ENCODE data around the gene S100A13.
"Not testable (repeated sequence)": the region's sequence is repeated elsewhere in the genome, so short reads cannot be mapped to it uniquely, and the experiment has no call there.

The S100A13 gene

DNA sequence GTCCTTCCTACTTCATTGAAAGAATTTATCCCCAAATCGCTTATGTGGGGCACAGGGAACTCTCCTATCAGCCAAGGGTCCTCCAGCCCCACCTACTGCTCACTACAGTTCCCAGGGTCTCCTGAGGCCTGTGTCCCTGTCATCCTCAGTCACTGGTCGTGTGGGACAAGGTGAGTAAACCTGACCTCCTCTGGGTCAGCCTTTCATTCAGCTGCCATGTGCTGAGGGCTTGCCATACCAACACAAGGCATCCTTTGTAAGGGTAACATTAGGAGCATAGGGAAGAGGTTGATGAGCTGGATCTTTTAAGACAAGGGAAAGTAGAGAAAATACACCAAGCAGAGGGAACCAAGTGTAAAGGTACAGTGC lies 20.0 kb upstream of the S100A13 start:
- Histone ChIP-seq H3K27ac (ENCODE audit: low read depth, low read length) (no peak overlapping the region), H3K4me1 (ENCODE audit: control insufficient read depth, insufficient read depth, low read length) (no peaks in the 10 kb centered on the region; the same call in 1 of the 2 replicates)

DNA sequence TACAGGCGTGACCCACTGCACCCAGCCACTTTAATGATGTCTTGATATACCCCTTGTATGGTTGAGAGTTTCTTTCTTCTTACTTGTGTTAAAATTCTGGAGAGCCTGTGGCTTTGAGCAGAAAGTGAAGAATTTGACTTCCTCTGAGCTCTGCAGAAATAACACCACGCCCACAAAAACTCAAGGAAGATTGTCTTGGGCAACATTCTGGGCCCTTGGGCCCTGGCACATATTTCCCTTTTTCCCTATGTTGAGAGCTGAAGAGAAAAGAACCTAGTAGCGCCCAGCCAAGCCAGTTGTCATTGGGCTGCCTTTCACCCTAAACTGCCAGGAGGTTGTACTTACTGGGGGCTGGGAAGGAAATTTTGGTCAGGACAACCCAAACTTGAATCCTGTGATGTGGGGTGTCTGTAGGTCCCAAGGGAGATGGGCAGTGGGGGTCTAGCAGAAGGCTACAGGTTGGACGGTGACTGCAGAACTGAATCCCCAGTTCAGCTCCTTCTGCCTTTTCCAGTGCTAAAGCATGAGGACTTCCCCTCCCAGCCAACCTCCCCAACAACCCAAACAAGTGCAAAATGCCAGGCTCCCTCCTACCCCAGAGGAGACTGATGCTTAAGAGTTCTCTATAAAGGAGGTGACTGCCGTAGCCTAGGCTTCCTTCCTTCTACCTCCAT lies 19.5 kb upstream of the S100A13 start:
- Histone ChIP-seq H3K27ac (ENCODE audit: low read depth, low read length) (no peak overlapping the region), H3K9ac (ENCODE audit: low read length) (no peak overlapping the region), H3K4me3 (ENCODE audit: low read depth, low read length) (no peak overlapping the region), H3K4me1 (ENCODE audit: control insufficient read depth, insufficient read depth, low read length) (no peaks in the 10 kb centered on the region; the same call in 1 of the 2 replicates), H3K9me3 (ENCODE audit: control insufficient read depth, insufficient read depth, low read depth, low read length) (no peaks in the 10 kb centered on the region), H3K27me3 (ENCODE audit: control insufficient read depth, insufficient read depth, low read length) (no peaks in the 10 kb centered on the region), H3K36me3 (ENCODE audit: control insufficient read depth, insufficient read depth, low read length) (peaks cover 49% of the 10 kb centered on the region)

More for the DNA sequence above, 20.0 kb upstream of the S100A13 start:
- no peaks in the 10 kb centered on the region for H3K27me3 ChIP-seq (ENCODE audit: control insufficient read depth, insufficient read depth, low read length)
- H3K9ac ChIP-seq (ENCODE audit: low read length) = no peak overlapping the region
- H3K4me3 ChIP-seq (ENCODE audit: low read depth, low read length) = no peak overlapping the region
- no peaks in the 10 kb centered on the region for H3K9me3 ChIP-seq (ENCODE audit: control insufficient read depth, insufficient read depth, low read depth, low read length)
- peaks cover 44% of the 10 kb centered on the region for H3K36me3 ChIP-seq (ENCODE audit: control insufficient read depth, insufficient read depth, low read length)

DNA sequence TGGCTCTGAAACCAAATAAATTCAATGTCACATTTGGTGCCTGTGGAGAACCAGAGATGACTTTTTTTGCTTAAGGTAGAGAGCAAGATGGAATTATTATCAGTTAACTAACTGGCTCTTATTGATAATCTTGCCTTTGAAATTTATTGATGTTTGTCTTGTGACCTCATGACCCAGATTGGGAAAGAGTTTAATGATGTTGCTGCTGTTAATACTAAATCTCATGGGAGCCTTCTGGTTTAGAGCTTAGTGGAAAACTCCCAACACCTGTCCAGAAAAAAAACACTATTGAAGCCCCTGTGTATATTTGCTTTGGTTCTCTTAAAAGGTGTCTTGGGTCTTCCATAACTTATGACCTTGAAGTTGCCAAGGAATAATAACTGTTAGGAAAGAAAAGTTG lies 16.5 kb upstream of the S100A13 start:
- Histone ChIP-seq H3K27me3 (ENCODE audit: control insufficient read depth, insufficient read depth, low read length) (no peaks in the 10 kb centered on the region), H3K36me3 (ENCODE audit: control insufficient read depth, insufficient read depth, low read length) (peaks cover 79% of the 10 kb centered on the region), H3K9ac (ENCODE audit: low read length) (no peak overlapping the region), H3K9me3 (ENCODE audit: control insufficient read depth, insufficient read depth, low read depth, low read length) (no peaks in the 10 kb centered on the region), H3K27ac (ENCODE audit: low read depth, low read length) (no peak overlapping the region), H3K4me3 (ENCODE audit: low read depth, low read length) (no peak overlapping the region), H3K4me1 (ENCODE audit: control insufficient read depth, insufficient read depth, low read length) (no peaks in the 10 kb centered on the region)

DNA sequence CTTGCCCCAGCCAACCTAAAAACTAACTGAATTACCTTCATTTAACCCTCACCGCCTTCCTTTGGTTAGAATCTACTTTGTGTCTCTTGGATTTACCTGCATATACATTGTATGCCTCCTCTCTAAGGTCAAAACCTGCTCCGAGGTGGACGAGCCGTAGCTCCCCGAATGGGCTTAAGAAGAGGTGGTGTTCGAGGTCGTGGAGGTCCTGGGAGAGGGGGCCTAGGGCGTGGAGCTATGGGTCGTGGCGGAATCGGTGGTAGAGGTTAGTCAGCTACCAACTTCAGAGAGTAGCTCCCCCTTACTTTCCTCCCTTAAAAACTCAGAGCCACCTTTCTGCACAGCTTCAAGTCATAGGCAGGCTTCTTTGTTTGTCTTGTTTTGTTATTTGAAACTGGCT lies 15.8 kb upstream of the S100A13 start:
- Histone ChIP-seq H3K4me3 (ENCODE audit: low read depth, low read length) (no peak overlapping the region), H3K4me1 (ENCODE audit: control insufficient read depth, insufficient read depth, low read length) (no peaks in the 10 kb centered on the region), H3K36me3 (ENCODE audit: control insufficient read depth, insufficient read depth, low read length) (peaks cover 86% of the 10 kb centered on the region), H3K9me3 (ENCODE audit: control insufficient read depth, insufficient read depth, low read depth, low read length) (no peaks in the 10 kb centered on the region), H3K27ac (ENCODE audit: low read depth, low read length) (no peak overlapping the region), H3K27me3 (ENCODE audit: control insufficient read depth, insufficient read depth, low read length) (no peaks in the 10 kb centered on the region), H3K9ac (ENCODE audit: low read length) (no peak overlapping the region)

- H3K9me3 ChIP-seq (ENCODE audit: control insufficient read depth, insufficient read depth, low read depth, low read length) = no peaks in the 10 kb centered on the region
- no peaks in the 10 kb centered on the region for H3K27me3 ChIP-seq (ENCODE audit: control insufficient read depth, insufficient read depth, low read length)
- H3K4me3 ChIP-seq (ENCODE audit: low read depth, low read length) = no peak overlapping the region
- H3K9ac ChIP-seq (ENCODE audit: low read length) = no peak overlapping the region
- peaks cover 95% of the 10 kb centered on the region for H3K36me3 ChIP-seq (ENCODE audit: control insufficient read depth, insufficient read depth, low read length)
- no peak overlapping the region for H3K27ac ChIP-seq (ENCODE audit: low read depth, low read length)
- H3K4me1 ChIP-seq (ENCODE audit: control insufficient read depth, insufficient read depth, low read length) = no peaks in the 10 kb centered on the region
Measured at GRCh38 chr1:153642161-153642560, 14.9 kb upstream of the S100A13 start.

DNA sequence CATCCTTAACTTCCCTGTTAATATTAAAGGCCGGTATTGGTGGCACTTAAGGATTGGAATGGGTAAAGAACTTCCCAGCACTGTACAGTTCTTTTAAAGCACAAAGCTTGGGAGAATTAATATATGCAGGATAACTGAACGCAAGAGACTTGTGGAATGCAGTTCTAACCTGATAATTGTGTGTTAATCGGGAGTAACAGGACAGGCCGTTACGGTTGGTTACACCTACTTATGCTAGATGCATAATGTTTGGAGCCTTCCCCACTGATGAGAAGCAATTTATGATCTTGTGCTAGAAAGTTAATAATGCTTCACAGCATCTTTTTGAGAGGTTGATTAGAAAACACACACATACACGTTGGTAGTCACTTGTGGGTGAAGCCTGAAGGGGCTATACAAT lies 13.6 kb upstream of the S100A13 start:
- H3K36me3 ChIP-seq (ENCODE audit: control insufficient read depth, insufficient read depth, low read length) = peaks cover 100% of the 10 kb centered on the region
- H3K27ac ChIP-seq (ENCODE audit: low read depth, low read length) = no peak overlapping the region
- H3K9me3 ChIP-seq (ENCODE audit: control insufficient read depth, insufficient read depth, low read depth, low read length) = no peaks in the 10 kb centered on the region
- H3K4me3 ChIP-seq (ENCODE audit: low read depth, low read length) = no peak overlapping the region
- H3K9ac ChIP-seq (ENCODE audit: low read length) = no peak overlapping the region
- no peaks in the 10 kb centered on the region for H3K27me3 ChIP-seq (ENCODE audit: control insufficient read depth, insufficient read depth, low read length)
- H3K4me1 ChIP-seq (ENCODE audit: control insufficient read depth, insufficient read depth, low read length) = no peaks in the 10 kb centered on the region

DNA sequence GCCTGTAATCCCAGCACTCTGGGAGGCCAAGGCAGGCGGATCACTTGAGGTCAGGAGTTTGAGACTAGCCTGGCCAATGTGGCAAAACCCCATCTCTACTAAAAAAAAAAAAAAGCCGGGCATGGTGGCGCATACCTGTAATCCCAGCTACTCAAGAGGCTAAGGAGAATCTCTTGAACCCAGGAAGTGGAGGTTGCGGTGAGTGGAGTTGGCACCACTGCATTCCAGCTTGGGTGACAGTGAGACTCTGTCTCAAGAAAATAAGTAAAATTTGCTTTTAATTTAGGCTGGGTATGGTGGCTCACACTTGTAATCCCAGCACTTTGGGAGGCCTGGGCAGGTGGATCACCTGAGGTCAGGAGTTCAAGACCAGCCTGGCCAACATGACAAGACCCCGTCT lies 12.9 kb upstream of the S100A13 start:
- not testable (repeated sequence) for H3K27me3 ChIP-seq (ENCODE audit: control insufficient read depth, insufficient read depth, low read length); H3K9ac ChIP-seq (ENCODE audit: low read length); H3K27ac ChIP-seq (ENCODE audit: low read depth, low read length); H3K4me3 ChIP-seq (ENCODE audit: low read depth, low read length); H3K9me3 ChIP-seq (ENCODE audit: control insufficient read depth, insufficient read depth, low read depth, low read length); H3K4me1 ChIP-seq (ENCODE audit: control insufficient read depth, insufficient read depth, low read length)
- peaks cover 98% of the 10 kb centered on the region for H3K36me3 ChIP-seq (ENCODE audit: control insufficient read depth, insufficient read depth, low read length)

DNA sequence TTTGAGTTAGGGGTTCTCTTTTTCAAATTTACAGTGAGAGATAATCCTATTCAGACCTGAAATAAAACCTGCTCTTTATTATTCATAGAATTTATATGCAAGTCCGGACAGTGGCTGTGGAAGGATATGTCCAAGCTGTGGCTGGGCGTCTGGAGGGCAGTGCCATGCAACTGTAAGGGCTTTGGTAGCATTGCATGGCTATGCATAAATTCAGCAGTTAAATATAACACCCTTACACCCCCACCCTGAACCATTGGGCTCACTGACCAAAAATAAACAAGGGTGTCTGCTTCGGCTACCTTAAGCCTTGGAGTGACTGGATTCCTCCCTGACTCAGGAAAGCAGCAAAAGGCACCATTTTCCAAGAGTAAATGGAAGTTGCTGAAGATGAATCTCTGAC lies 12.0 kb upstream of the S100A13 start:
- peaks cover 89% of the 10 kb centered on the region for H3K36me3 ChIP-seq (ENCODE audit: control insufficient read depth, insufficient read depth, low read length)
- no peaks in the 10 kb centered on the region for H3K4me1 ChIP-seq (ENCODE audit: control insufficient read depth, insufficient read depth, low read length)
- no peak overlapping the region for H3K27ac ChIP-seq (ENCODE audit: low read depth, low read length)
- no peaks in the 10 kb centered on the region for H3K27me3 ChIP-seq (ENCODE audit: control insufficient read depth, insufficient read depth, low read length)
- no peak overlapping the region for H3K9ac ChIP-seq (ENCODE audit: low read length)
- no peak overlapping the region for H3K4me3 ChIP-seq (ENCODE audit: low read depth, low read length)
- H3K9me3 ChIP-seq (ENCODE audit: control insufficient read depth, insufficient read depth, low read depth, low read length) = no peaks in the 10 kb centered on the region

DNA sequence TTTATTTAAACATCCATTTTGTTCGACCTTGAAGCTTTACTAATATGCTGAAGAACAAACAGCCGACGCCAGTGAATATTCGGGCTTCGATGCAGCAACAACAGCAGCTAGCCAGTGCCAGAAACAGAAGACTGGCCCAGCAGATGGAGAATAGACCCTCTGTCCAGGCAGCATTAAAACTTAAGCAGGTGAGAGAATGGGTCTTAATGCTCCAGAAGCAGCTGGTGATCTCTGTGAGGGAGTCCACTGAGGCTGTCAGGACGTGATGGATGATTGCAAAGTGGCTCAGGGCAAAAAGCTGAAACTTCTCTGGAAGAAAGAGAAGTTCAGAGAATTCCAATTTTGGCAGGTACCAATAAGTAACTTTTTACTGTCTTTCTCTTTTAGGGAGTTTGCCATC lies 11.0 kb upstream of the S100A13 start:
- Histone ChIP-seq H3K36me3 (ENCODE audit: control insufficient read depth, insufficient read depth, low read length) (peaks cover 79% of the 10 kb centered on the region), H3K4me3 (ENCODE audit: low read depth, low read length) (no peak overlapping the region), H3K27me3 (ENCODE audit: control insufficient read depth, insufficient read depth, low read length) (no peaks in the 10 kb centered on the region), H3K4me1 (ENCODE audit: control insufficient read depth, insufficient read depth, low read length) (0 out of 2 replicates have a peak, but pooled peaks cover 4% of the 10 kb centered on the region), H3K27ac (ENCODE audit: low read depth, low read length) (no peak overlapping the region), H3K9me3 (ENCODE audit: control insufficient read depth, insufficient read depth, low read depth, low read length) (no peaks in the 10 kb centered on the region), H3K9ac (ENCODE audit: low read length) (no peak overlapping the region)

GRCh38 chr1:153636312-153636711 lies 9.0 kb upstream of the S100A13 start:
- Histone ChIP-seq H3K4me3 (ENCODE audit: low read depth, low read length) (no peak overlapping the region), H3K27ac (ENCODE audit: low read depth, low read length) (no peak overlapping the region), H3K27me3 (ENCODE audit: control insufficient read depth, insufficient read depth, low read length) (no peaks in the 10 kb centered on the region), H3K4me1 (ENCODE audit: control insufficient read depth, insufficient read depth, low read length) (0 out of 2 replicates have a peak, but pooled peaks cover 4% of the 10 kb centered on the region), H3K9me3 (ENCODE audit: control insufficient read depth, insufficient read depth, low read depth, low read length) (no peaks in the 10 kb centered on the region), H3K9ac (ENCODE audit: low read length) (no peak overlapping the region), H3K36me3 (ENCODE audit: control insufficient read depth, insufficient read depth, low read length) (peaks cover 59% of the 10 kb centered on the region)

DNA sequence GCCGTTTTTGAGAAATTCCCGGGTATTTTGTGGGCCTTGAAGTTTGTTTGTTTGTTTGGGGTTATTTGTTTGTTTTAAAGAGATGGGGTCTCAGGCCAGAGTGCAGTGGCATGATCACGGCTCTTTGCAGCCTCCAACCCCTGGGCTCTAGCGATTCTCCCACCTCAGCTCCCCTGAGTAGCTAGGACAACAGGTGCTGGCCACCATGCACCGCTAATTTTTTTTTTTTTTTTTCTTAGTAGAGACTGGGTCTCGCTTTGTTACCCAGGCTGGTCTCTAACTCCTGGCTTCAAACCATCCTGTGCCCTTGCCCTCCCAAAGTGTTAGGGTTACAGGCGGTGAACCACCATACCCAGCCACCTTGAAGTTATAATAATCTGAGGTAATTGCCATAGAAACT lies 8.6 kb upstream of the S100A13 start:
- peaks cover 55% of the 10 kb centered on the region for H3K36me3 ChIP-seq (ENCODE audit: control insufficient read depth, insufficient read depth, low read length)
- H3K4me1 ChIP-seq (ENCODE audit: control insufficient read depth, insufficient read depth, low read length) = 0 out of 2 replicates have a peak, but pooled peaks cover 4% of the 10 kb centered on the region
- no peaks in the 10 kb centered on the region for H3K27me3 ChIP-seq (ENCODE audit: control insufficient read depth, insufficient read depth, low read length)
- H3K9ac ChIP-seq (ENCODE audit: low read length) = no peak overlapping the region
- 0 out of 2 replicates have a peak overlapping the region, but pooled peaks have one; percentile 81 for H3K4me3 ChIP-seq (ENCODE audit: low read depth, low read length)
- no peak overlapping the region for H3K27ac ChIP-seq (ENCODE audit: low read depth, low read length)
- H3K9me3 ChIP-seq (ENCODE audit: control insufficient read depth, insufficient read depth, low read depth, low read length) = no peaks in the 10 kb centered on the region

Data from HUES6 (cell line).